SKM-1 (cell line): ENCODE data around the gene NDUFB4.

ENCODE experiments used
- DNase-seq: peaks from one replicate; lab custom pipeline; 2025; ENCODE audit not compliant: unreplicated experiment; lab: John Stamatoyannopoulos, UW

The NDUFB4 gene

GRCh38 chr3:120596116-120596852 is at the start of gene NDUFB4:
TSS of gene NDUFB4 (plus strand) at chr3:120596336. CDS start at chr3:120596360, 24 bp downstream.
- peak; percentile 99 for DNase-seq

GRCh38 chr3:120550546-120550945 is 45.6 kb upstream of the NDUFB4 start:
- no peak for DNase-seq

- no peak for DNase-seq
Observed at GRCh38 chr3:120552184-120553172, 43.7 kb upstream of the NDUFB4 start.

- DNase-seq = no peak
Observed at GRCh38 chr3:120554812-120555606, 41.1 kb upstream of the NDUFB4 start.

- DNase-seq = no peak
Observed at GRCh38 chr3:120555657-120556509, 40.3 kb upstream of the NDUFB4 start.

GRCh38 chr3:120557115-120557514 is 39.0 kb upstream of the NDUFB4 start:
- DNase-seq = no peak

GRCh38 chr3:120558771-120559241 is 37.3 kb upstream of the NDUFB4 start:
- peak; percentile 67 for DNase-seq

GRCh38 chr3:120559242-120560061 is 36.7 kb upstream of the NDUFB4 start:
- DNase-seq = peak; percentile 53

GRCh38 chr3:120560304-120561250 is 35.6 kb upstream of the NDUFB4 start:
- no peak for DNase-seq

- DNase-seq = peak; percentile 35
Observed at GRCh38 chr3:120561251-120562045, 34.7 kb upstream of the NDUFB4 start.

GRCh38 chr3:120563356-120564022 is 32.6 kb upstream of the NDUFB4 start:
- no peak for DNase-seq

GRCh38 chr3:120566243-120566975 is 29.7 kb upstream of the NDUFB4 start:
- DNase-seq = no peak

GRCh38 chr3:120567370-120568201 is 28.6 kb upstream of the NDUFB4 start:
- peak; percentile 16 for DNase-seq

- DNase-seq = no peak
Observed at GRCh38 chr3:120568202-120568531, 28.0 kb upstream of the NDUFB4 start.

GRCh38 chr3:120568598-120568997 is 27.5 kb upstream of the NDUFB4 start:
- no peak for DNase-seq
